A549 (cell line): ENCODE results near the gene AMPH. TPM values are rescaled to one million over a fixed set of nuclear protein-coding genes. Genes with fewer than 3 reads are reported as not detected.
"Not testable (repeated sequence)": the region's sequence is repeated elsewhere in the genome, so short reads cannot be mapped to it uniquely, and the experiment has no call there.

Experiments
- ATAC-seq, 2 experiments: fragments of 200-7000 bp in 1 of 2; fragments of >200 bp in 1 of 2; cut with Nextera tagmentation in 1 of 2; cut with Tn5 transposase in 1 of 2; 3 replicates each; pipeline versions ENCODE4 v1.8.0 to v1.9.1; 2018 to 2020; ENCODE audit warnings: mild to moderate bottlenecking in 1 of 2, moderate library complexity in 1 of 2
- CTCF ChIA-PET: fragments of 300-600 bp; sonication (Branson Sonifier 250); formaldehyde crosslinking; extraction: SDS; loops from one replicate; lab custom pipeline; 2021; ENCODE audit warnings: antibody characterized with exemption, inconsistent platforms; lab: Yijun Ruan, JAX
- POLR2A ChIA-PET: fragments of 350-600 bp; formaldehyde crosslinking; extraction: SDS; loops from one replicate; lab custom pipeline; 2021; ENCODE audit warnings: antibody characterized with exemption, inconsistent platforms; lab: Yijun Ruan, JAX
- DNase-seq, 2 experiments: peaks; one replicate each; pipeline versions ENCODE4 v3.0.0 to v3.0.0-alpha.2; 2011 to 2016; ENCODE audit warnings: low read depth in 1 of 2, low spot score in 1 of 2
- FAIRE-seq: peaks from 2 replicates; lab custom pipeline; 2011; peaks lifted over from hg19 to GRCh38; lab: Jason Lieb, UNC
- H3K27ac ChIP-seq, 2 experiments: fragments of >200 bp; sonication (Bioruptor Twin); formaldehyde crosslinking; 3 replicates each; pipeline ENCODE4 v1.5.1; 2016 to 2017
- H3K4me1 ChIP-seq: fragments of >200 bp; sonication (Bioruptor Twin); formaldehyde crosslinking; 3 replicates; pipeline ENCODE4 v1.6.1; 2016
- H3K4me2 ChIP-seq: fragments of >200 bp; sonication (Bioruptor Twin); formaldehyde crosslinking; 3 replicates; pipeline ENCODE4 v1.6.1; 2016
- H3K4me3 ChIP-seq: fragments of >200 bp; sonication (Bioruptor Twin); formaldehyde crosslinking; 3 replicates; pipeline ENCODE4 v1.5.1; 2016
- H3K9me3 ChIP-seq: fragments of >200 bp; sonication (Bioruptor Twin); formaldehyde crosslinking; 3 replicates; pipeline ENCODE4 v1.6.1; 2016
- CBX2 ChIP-seq: fragments of 200-600 bp; sonication (generic); IDR thresholded peaks from 2 replicates; pipeline ENCODE4 v1.6.1; 2016; ENCODE audit warnings: low read depth, mild to moderate bottlenecking, borderline replicate concordance
- CEBPB ChIP-seq, 2 experiments: fragments of >200 bp in 1 of 2; sonication (Bioruptor Twin) in 1 of 2; formaldehyde crosslinking in 1 of 2; IDR thresholded peaks; 2 replicates each; pipeline ENCODE4 v1.6.1; 2012 to 2016
- CHD4 ChIP-seq: fragments of 200-600 bp; sonication (generic); IDR thresholded peaks from 2 replicates; pipeline ENCODE4 v1.6.1; 2016; ENCODE audit warnings: antibody characterized with exemption, mild to moderate bottlenecking, borderline replicate concordance
- CTCF ChIP-seq: fragments of >200 bp; sonication (Bioruptor Twin); formaldehyde crosslinking; IDR thresholded peaks from 3 replicates; pipeline ENCODE4 v1.5.1; 2016
- EHMT2 ChIP-seq: fragments of 200-600 bp; sonication (generic); IDR thresholded peaks from 2 replicates; pipeline ENCODE4 v1.6.1; 2016; ENCODE audit warnings: antibody characterized with exemption, low read depth, mild to moderate bottlenecking, moderate library complexity
- ESRRA ChIP-seq: fragments of 150-350 bp; IDR thresholded peaks from 2 replicates; pipeline ENCODE4 v1.6.1; 2014; ENCODE audit warnings: mild to moderate bottlenecking, low read length, borderline replicate concordance
- FOSL2 ChIP-seq, 2 experiments: fragments of 450-650 bp in 1 of 2; fragments of >200 bp in 1 of 2; sonication (Bioruptor Twin) in 1 of 2; formaldehyde crosslinking; IDR thresholded peaks; 2 replicates each; pipeline versions ENCODE4 v1.5.0 to v1.6.1; 2016 to 2020; ENCODE audit warnings: mild to moderate bottlenecking in 1 of 2, moderate library complexity in 1 of 2
- GATA3 ChIP-seq: IDR thresholded peaks from 2 replicates; pipeline ENCODE4 v1.6.1; 2012; ENCODE audit warnings: borderline replicate concordance
- HMGXB4 ChIP-seq: fragments of 250-450 bp; sonication (Bioruptor Pico); IDR thresholded peaks from 2 replicates; pipeline ENCODE4 v1.5.0; 2021; ENCODE audit warnings: mild to moderate bottlenecking, moderate library complexity, borderline replicate concordance
- HOXA7 ChIP-seq: fragments of 250-450 bp; sonication (Bioruptor Pico); IDR thresholded peaks from 2 replicates; pipeline ENCODE4 v1.5.0; 2020; ENCODE audit warnings: mild to moderate bottlenecking, moderate library complexity
- JUN ChIP-seq, 2 experiments: fragments of >200 bp; sonication (Bioruptor Twin); formaldehyde crosslinking; IDR thresholded peaks; 2 replicates in 1 of 2; 3 replicates in 1 of 2; pipeline ENCODE4 v1.6.1; 2016 to 2017
- JUNB ChIP-seq: fragments of >200 bp; sonication (Bioruptor Twin); formaldehyde crosslinking; IDR thresholded peaks from 2 replicates; pipeline ENCODE4 v1.6.1; 2016
- MAX ChIP-seq: IDR thresholded peaks from 2 replicates; pipeline ENCODE4 v1.6.1; 2012
- NPAS2 ChIP-seq: fragments of 250-450 bp; sonication (Bioruptor Pico); IDR thresholded peaks from 2 replicates; pipeline ENCODE4 v1.8.0; 2022; ENCODE audit warnings: mild to moderate bottlenecking, moderate library complexity, borderline replicate concordance
- NR3C1 ChIP-seq: fragments of >200 bp; sonication (Bioruptor Twin); formaldehyde crosslinking; IDR thresholded peaks from 3 replicates; pipeline ENCODE4 v1.6.1; 2017
- POLR2AphosphoS2 ChIP-seq: conservative IDR thresholded peaks from 2 replicates; pipeline ENCODE4 v1.6.1; 2012; ENCODE audit warnings: low read length, improper control_type of control experiment, inconsistent platforms
- RCOR1 ChIP-seq: fragments of 150-350 bp; IDR thresholded peaks from 2 replicates; pipeline ENCODE4 v1.6.1; 2014; ENCODE audit warnings: antibody characterized with exemption, low read length, low read depth
- SMC3 ChIP-seq: fragments of >200 bp; sonication (Bioruptor Twin); formaldehyde crosslinking; IDR thresholded peaks from 3 replicates; pipeline ENCODE4 v1.6.1; 2018; ENCODE audit warnings: inconsistent platforms
- SREBF2 ChIP-seq: fragments of 450-650 bp; IDR thresholded peaks from 2 replicates; pipeline ENCODE4 v1.6.1; 2014; ENCODE audit warnings: mild to moderate bottlenecking, moderate library complexity
- TP53 ChIP-seq: fragments of 250-450 bp; sonication (Bioruptor Pico); IDR thresholded peaks from 2 replicates; pipeline ENCODE4 v1.5.0; 2021; ENCODE audit warnings: mild to moderate bottlenecking, moderate library complexity
- WGBS: methylation state at CpG from one replicate; pipeline ENCODE4 v1.1.6; 2017; ENCODE audit errors: missing lambda C conversion rate; 5-methylcytosine and 5-hydroxymethylcytosine counted together
- polyA plus RNA-seq, 4 experiments: library from polyadenylated mRNA; depleted of rRNA in 3 of 4; stranded (reverse); fragments of >200 nt; fragmentation: RNase III in 1 of 4; extraction: RNeasy Plus Mini Kit Qiagen cat#74134 plus additional on column Dnase treatment in 1 of 4; gene quantifications; 2 replicates in 3 of 4; 3 replicates in 1 of 4; pipeline ENCODE4 v1.2.3, GENCODE V29; 2011 to 2017

AMPH gene
- polyA plus RNA-seq, 2 of the 4 experiments (the other 2 are of a cell fraction), result 0.26 TPM; not detected in 1

GRCh38 chr7:38359071-38359601 lies 272.0 kb downstream of the AMPH start:
- peak; percentile 23; the same call in 2 of the 3 replicates for TF ChIP-seq CTCF
- H3K4me3 ChIP-seq, H3K27ac ChIP-seq, DNase-seq, POLR2A ChIA-PET, H3K9me3 ChIP-seq, FAIRE-seq, H3K4me2 ChIP-seq, H3K4me1 ChIP-seq: not testable (repeated sequence)
- WGBS, result 67% methylated on average over 3 of the region's 5 CpGs
- CTCF ChIA-PET, result interaction anchor here (0.7 to 1.6 kb wide), 4 partner anchors 11 to 22 kb away, joined by 4 read pairs; no protein-coding TSS in a partner anchor
- ATAC-seq, result peak; percentile 96 to 99

- H3K4me2 ChIP-seq, H3K4me1 ChIP-seq, H3K4me3 ChIP-seq, H3K9me3 ChIP-seq, ATAC-seq, DNase-seq, H3K27ac ChIP-seq, FAIRE-seq, POLR2A ChIA-PET: not testable (repeated sequence)
- WGBS, result 95% methylated on average over 6 of the region's 6 CpGs
- CTCF ChIA-PET, result interaction anchor here (0.7 to 1.6 kb wide), 4 partner anchors 12 to 21 kb away, joined by 4 read pairs; no protein-coding TSS in a partner anchor
These were observed 272.8 kb downstream of the AMPH start for GRCh38 chr7:38358273-38358831.

- H3K4me3 ChIP-seq, FAIRE-seq, POLR2A ChIA-PET, ATAC-seq, DNase-seq, H3K4me1 ChIP-seq, H3K4me2 ChIP-seq, CTCF ChIA-PET, H3K27ac ChIP-seq, H3K9me3 ChIP-seq: not testable (repeated sequence)
- no CpG with 5 or more reads among the region's 8 CpGs for WGBS
These were observed 276.8 kb downstream of the AMPH start for GRCh38 chr7:38354271-38354851.

- H3K4me3 ChIP-seq, ATAC-seq, H3K9me3 ChIP-seq, H3K27ac ChIP-seq, CTCF ChIA-PET, H3K4me2 ChIP-seq, DNase-seq, H3K4me1 ChIP-seq, POLR2A ChIA-PET, FAIRE-seq: not testable (repeated sequence)
- no CpG with 5 or more reads among the region's 7 CpGs for WGBS
These were observed 277.7 kb downstream of the AMPH start for GRCh38 chr7:38353431-38353881.

- ATAC-seq (no peak), FAIRE-seq (no peak), DNase-seq (no peak)
- Histone ChIP-seq H3K4me1 (no peaks in the 10 kb centered on the region), H3K9me3 (no peaks in the 10 kb centered on the region), H3K4me2 (no peak overlapping the region), H3K27ac (no peak overlapping the region), H3K4me3 (no peak overlapping the region)
- CTCF ChIA-PET, result no interaction called here
- TF ChIP-seq FOSL2 (IDR thresholded peaks at IDR 0.05) (no peak), FOSL2 (CRISPR knock-in tag; IDR thresholded peaks at IDR 0.05) (no peak), SREBF2 (no peak), JUN (IDR thresholded peaks at IDR 0.05) (no peak), CBX2 (no peak), SMC3 (no peak), NPAS2 (CRISPR knock-in tag) (no peak), GATA3 (no peak), CHD4 (no peak), CEBPB (IDR thresholded peaks at IDR 0.05) (no peak), TP53 (CRISPR knock-in tag) (no peak), EHMT2 (no peak), MAX (no peak), JUNB (no peak), ESRRA (no peak), HOXA7 (CRISPR knock-in tag) (no peak), POLR2AphosphoS2 (no peak), NR3C1 (no peak), RCOR1 (no peak), HMGXB4 (no peak)
- WGBS, result no CpG with 5 or more reads among the region's 4 CpGs
- POLR2A ChIA-PET, result no interaction called here
These were observed 279.6 kb downstream of the AMPH start for GRCh38 chr7:38351601-38352000.

- H3K9me3 ChIP-seq, H3K27ac ChIP-seq, DNase-seq, H3K4me2 ChIP-seq, POLR2A ChIA-PET, CTCF ChIA-PET, H3K4me1 ChIP-seq, ATAC-seq, H3K4me3 ChIP-seq, FAIRE-seq: not testable (repeated sequence)
- WGBS, result no CpG with 5 or more reads among the region's 3 CpGs
These were observed 280.4 kb downstream of the AMPH start for GRCh38 chr7:38350777-38351176.
